ENCODE results near the gene ADAP1. TPM values are rescaled to one million over a fixed set of nuclear protein-coding genes. Genes with fewer than 3 reads are reported as not detected.
A peak's percentile ranks its signal among the peaks of the same experiment; 100 is the strongest.

The ADAP1 gene
- total and polyA plus RNA-seq, 2 of the 13 experiments (the other 11 are each of a cell fraction or from before 2014, with no cell fraction given) = 10.5 to 24.6 TPM

DNA sequence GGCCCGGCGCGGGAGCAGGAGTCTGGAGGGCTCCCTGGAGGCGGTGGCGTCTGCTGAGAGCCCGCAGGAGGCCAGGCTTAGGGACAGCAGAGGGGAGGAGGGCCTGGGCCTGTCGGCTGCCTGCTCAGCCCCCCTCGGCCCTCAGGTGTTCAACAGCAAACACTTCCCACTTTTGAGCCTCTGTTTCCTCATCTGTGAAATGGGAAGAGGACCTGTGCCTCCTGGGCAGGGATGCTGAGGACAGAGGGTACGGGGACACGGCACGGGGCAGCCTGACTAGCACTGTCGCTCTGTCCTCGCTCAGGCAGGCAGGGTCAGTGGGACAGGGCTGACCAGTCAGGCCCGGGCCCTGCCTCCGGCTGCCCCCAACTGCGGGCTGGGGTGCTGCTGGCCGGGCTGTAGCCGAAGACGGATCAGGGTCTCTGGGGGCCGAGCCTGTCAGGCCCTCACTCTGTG lies 29.2 kb upstream of the ADAP1 start (continued):
- no peak for TF ChIP-seq ARNTL (CRISPR knock-in tag; IDR thresholded peaks at IDR 0.05)
- TF ChIP-seq DR1 (CRISPR knock-in tag; IDR thresholded peaks at IDR 0.05) = no peak
- TF ChIP-seq CBX1 (IDR thresholded peaks at IDR 0.05; ENCODE audit: low read depth) = peak; percentile 53
- 0 out of 2 replicates have a peak, but pooled peaks have one; percentile 42 for TF ChIP-seq ZNF512B (CRISPR knock-in tag; IDR thresholded peaks at IDR 0.05; ENCODE audit: borderline replicate concordance)
- TF ChIP-seq SYNCRIP (IDR thresholded peaks at IDR 0.05; ENCODE audit: insufficient read depth, low read depth, low read length) = no peak
- TF ChIP-seq ZNF672 (CRISPR knock-in tag; IDR thresholded peaks at IDR 0.05) = no peak
- TF ChIP-seq POLR2G (IDR thresholded peaks at IDR 0.05; ENCODE audit: low read depth, low read length) = no peak
- no peak for TF ChIP-seq SP140L (CRISPR knock-in tag; IDR thresholded peaks at IDR 0.05; ENCODE audit: borderline replicate concordance)
- TF ChIP-seq SMYD3 (CRISPR knock-in tag; IDR thresholded peaks at IDR 0.05) = no peak
- no peak for TF ChIP-seq RFX5 (IDR thresholded peaks at IDR 0.05; ENCODE audit: low read depth, low read length)
- TF ChIP-seq, protein P1, sequence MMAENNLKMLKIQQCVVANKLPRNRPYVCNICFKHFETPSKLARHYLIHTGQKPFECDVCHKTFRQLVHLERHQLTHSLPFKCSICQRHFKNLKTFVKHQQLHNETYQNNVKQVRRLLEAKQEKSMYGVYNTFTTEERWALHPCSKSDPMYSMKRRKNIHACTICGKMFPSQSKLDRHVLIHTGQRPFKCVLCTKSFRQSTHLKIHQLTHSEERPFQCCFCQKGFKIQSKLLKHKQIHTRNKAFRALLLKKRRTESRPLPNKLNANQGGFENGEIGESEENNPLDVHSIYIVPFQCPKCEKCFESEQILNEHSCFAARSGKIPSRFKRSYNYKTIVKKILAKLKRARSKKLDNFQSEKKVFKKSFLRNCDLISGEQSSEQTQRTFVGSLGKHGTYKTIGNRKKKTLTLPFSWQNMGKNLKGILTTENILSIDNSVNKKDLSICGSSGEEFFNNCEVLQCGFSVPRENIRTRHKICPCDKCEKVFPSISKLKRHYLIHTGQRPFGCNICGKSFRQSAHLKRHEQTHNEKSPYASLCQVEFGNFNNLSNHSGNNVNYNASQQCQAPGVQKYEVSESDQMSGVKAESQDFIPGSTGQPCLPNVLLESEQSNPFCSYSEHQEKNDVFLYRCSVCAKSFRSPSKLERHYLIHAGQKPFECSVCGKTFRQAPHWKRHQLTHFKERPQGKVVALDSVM (CRISPR knock-in tag; IDR thresholded peaks at IDR 0.05) = peak; percentile 46; the same call in 1 of the 2 replicates
- TF ChIP-seq, protein P2, sequence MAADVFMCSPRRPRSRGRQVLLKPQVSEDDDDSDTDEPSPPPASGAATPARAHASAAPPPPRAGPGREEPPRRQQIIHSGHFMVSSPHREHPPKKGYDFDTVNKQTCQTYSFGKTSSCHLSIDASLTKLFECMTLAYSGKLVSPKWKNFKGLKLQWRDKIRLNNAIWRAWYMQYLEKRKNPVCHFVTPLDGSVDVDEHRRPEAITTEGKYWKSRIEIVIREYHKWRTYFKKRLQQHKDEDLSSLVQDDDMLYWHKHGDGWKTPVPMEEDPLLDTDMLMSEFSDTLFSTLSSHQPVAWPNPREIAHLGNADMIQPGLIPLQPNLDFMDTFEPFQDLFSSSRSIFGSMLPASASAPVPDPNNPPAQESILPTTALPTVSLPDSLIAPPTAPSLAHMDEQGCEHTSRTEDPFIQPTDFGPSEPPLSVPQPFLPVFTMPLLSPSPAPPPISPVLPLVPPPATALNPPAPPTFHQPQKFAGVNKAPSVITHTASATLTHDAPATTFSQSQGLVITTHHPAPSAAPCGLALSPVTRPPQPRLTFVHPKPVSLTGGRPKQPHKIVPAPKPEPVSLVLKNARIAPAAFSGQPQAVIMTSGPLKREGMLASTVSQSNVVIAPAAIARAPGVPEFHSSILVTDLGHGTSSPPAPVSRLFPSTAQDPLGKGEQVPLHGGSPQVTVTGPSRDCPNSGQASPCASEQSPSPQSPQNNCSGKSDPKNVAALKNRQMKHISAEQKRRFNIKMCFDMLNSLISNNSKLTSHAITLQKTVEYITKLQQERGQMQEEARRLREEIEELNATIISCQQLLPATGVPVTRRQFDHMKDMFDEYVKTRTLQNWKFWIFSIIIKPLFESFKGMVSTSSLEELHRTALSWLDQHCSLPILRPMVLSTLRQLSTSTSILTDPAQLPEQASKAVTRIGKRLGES (CRISPR knock-in tag; IDR thresholded peaks at IDR 0.05; ENCODE audit: borderline replicate concordance) = no peak
- TF ChIP-seq, protein P3, sequence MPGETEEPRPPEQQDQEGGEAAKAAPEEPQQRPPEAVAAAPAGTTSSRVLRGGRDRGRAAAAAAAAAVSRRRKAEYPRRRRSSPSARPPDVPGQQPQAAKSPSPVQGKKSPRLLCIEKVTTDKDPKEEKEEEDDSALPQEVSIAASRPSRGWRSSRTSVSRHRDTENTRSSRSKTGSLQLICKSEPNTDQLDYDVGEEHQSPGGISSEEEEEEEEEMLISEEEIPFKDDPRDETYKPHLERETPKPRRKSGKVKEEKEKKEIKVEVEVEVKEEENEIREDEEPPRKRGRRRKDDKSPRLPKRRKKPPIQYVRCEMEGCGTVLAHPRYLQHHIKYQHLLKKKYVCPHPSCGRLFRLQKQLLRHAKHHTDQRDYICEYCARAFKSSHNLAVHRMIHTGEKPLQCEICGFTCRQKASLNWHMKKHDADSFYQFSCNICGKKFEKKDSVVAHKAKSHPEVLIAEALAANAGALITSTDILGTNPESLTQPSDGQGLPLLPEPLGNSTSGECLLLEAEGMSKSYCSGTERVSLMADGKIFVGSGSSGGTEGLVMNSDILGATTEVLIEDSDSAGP (CRISPR knock-in tag; IDR thresholded peaks at IDR 0.05; ENCODE audit: borderline replicate concordance) = no peak; the same call in 1 of the 2 replicates
- TF ChIP-seq PITX1 (CRISPR knock-in tag; IDR thresholded peaks at IDR 0.05) = no peak; the same call in 1 of the 2 replicates
- TF ChIP-seq HOXD1 (CRISPR knock-in tag; IDR thresholded peaks at IDR 0.05) = no peak
